K562 (cell line): ENCODE measurements around the gene CYB5RL. TPM values are rescaled to one million over a fixed set of nuclear protein-coding genes. Genes with fewer than 3 reads are reported as not detected.

Experiments used
- ATF2 ChIP-seq: sonication (generic); formaldehyde crosslinking; IDR thresholded peaks from 2 replicates; pipeline ENCODE4 v1.8.1; 2022; ENCODE audit warnings: missing genetic modification reagents
- ATF7 ChIP-seq: fragments of 450-650 bp; IDR thresholded peaks from 2 replicates; pipeline ENCODE4 v1.7.1; 2014; ENCODE audit warnings: mild to moderate bottlenecking, moderate library complexity
- C11orf30 ChIP-seq: fragments of 450-650 bp; IDR thresholded peaks from 2 replicates; pipeline ENCODE4 v1.6.1; 2016; ENCODE audit warnings: low read depth, mild to moderate bottlenecking
- CHD2 ChIP-seq: IDR thresholded peaks from 2 replicates; pipeline ENCODE4 v1.6.1; 2011; ENCODE audit warnings: low read depth, low read length
- CTCF ChIP-seq, 3 experiments: IDR thresholded peaks in 2 of 3; conservative IDR thresholded peaks in 1 of 3; 2 replicates each; pipeline ENCODE4 v1.5.1; 2011 to 2012; ENCODE audit warnings: low read length in 3 of 3, mild to moderate bottlenecking in 3 of 3, control low read depth in 2 of 3, improper control_type of control experiment in 1 of 3, inconsistent platforms in 1 of 3, low read depth in 1 of 3, mixed read lengths in 1 of 3, moderate library complexity in 1 of 3; ENCODE audit not compliant: insufficient read depth in 2 of 3
- ESRRB ChIP-seq: fragments of 250-450 bp; sonication (Bioruptor Pico); IDR thresholded peaks from 2 replicates; pipeline ENCODE4 v1.5.0; 2020; ENCODE audit warnings: mild to moderate bottlenecking, moderate library complexity, borderline replicate concordance
- GATAD2A ChIP-seq: fragments of 450-650 bp; IDR thresholded peaks from 2 replicates; pipeline ENCODE4 v1.6.1; 2017
- GMEB1 ChIP-seq: fragments of 250-450 bp; sonication (Bioruptor Pico); IDR thresholded peaks from 2 replicates; pipeline ENCODE4 v1.4.0; 2020; ENCODE audit warnings: mild to moderate bottlenecking
- HNRNPH1 ChIP-seq: fragments of 200-400 bp; formaldehyde crosslinking; optimal IDR thresholded peaks from 2 replicates; pipeline ENCODE3; 2017; ENCODE audit warnings: low read depth, mild to moderate bottlenecking, low read length, moderate library complexity
- HOXB6 ChIP-seq: fragments of 250-450 bp; sonication (Bioruptor Pico); IDR thresholded peaks from 2 replicates; pipeline ENCODE4 v1.5.1; 2022; ENCODE audit warnings: mild to moderate bottlenecking, borderline replicate concordance
- ILF3 ChIP-seq: fragments of 450-650 bp; IDR thresholded peaks from 2 replicates; pipeline ENCODE4 v1.6.1; 2018; ENCODE audit warnings: antibody characterized with exemption, mild to moderate bottlenecking, moderate library complexity, borderline replicate concordance
- MAZ ChIP-seq, 2 experiments: fragments of 450-650 bp in 1 of 2; sonication (generic) in 1 of 2; formaldehyde crosslinking; IDR thresholded peaks in 1 of 2; conservative IDR thresholded peaks in 1 of 2; 2 replicates each; pipeline versions ENCODE4 v1.4.0 to v1.5.0; 2020; ENCODE audit warnings: mild to moderate bottlenecking in 1 of 2, missing genetic modification reagents in 1 of 2
- NCOA2 ChIP-seq, 2 experiments: fragments of 450-650 bp; IDR thresholded peaks; 2 replicates each; pipeline ENCODE4 v1.6.1; 2018; ENCODE audit warnings: mild to moderate bottlenecking in 2 of 2, moderate library complexity in 1 of 2; ENCODE audit not compliant: partially characterized antibody in 2 of 2
- NR3C1 ChIP-seq: sonication (generic); formaldehyde crosslinking; IDR thresholded peaks from 2 replicates; pipeline ENCODE4 v1.8.1; 2022; ENCODE audit warnings: missing genetic modification reagents
- RBBP5 ChIP-seq: fragments of 200-600 bp; sonication (generic); IDR thresholded peaks from 2 replicates; pipeline ENCODE4 v1.6.1; 2012; ENCODE audit warnings: borderline replicate concordance, mild to moderate bottlenecking, low read length, control low read depth, inconsistent platforms; ENCODE audit not compliant: insufficient read depth, poor library complexity, severe bottlenecking
- SIX5 ChIP-seq, 2 experiments: IDR thresholded peaks; 2 replicates each; pipeline ENCODE4 v1.6.1; 2011; ENCODE audit warnings: low read length in 2 of 2, borderline replicate concordance in 1 of 2, low read depth in 1 of 2, mild to moderate bottlenecking in 1 of 2, moderate library complexity in 1 of 2; ENCODE audit not compliant: insufficient read depth in 1 of 2
- TAF7 ChIP-seq: fragments of 450-650 bp; IDR thresholded peaks from 2 replicates; pipeline ENCODE4 v1.6.1; 2016; ENCODE audit warnings: missing genetic modification characterization, missing compliant biosample characterization
- ZBTB12 ChIP-seq: fragments of 250-450 bp; sonication (Bioruptor Pico); IDR thresholded peaks from 2 replicates; pipeline ENCODE4 v1.4.0; 2020
- ZEB2 ChIP-seq: fragments of 450-650 bp; IDR thresholded peaks from 2 replicates; pipeline ENCODE4 v1.6.1; 2016
- ZNF274 ChIP-seq: IDR thresholded peaks from 2 replicates; pipeline ENCODE4 v1.6.1; 2011; ENCODE audit warnings: low read depth, mild to moderate bottlenecking, low read length, moderate library complexity, borderline replicate concordance
- ZNF324 ChIP-seq: fragments of 250-450 bp; sonication (Bioruptor Pico); IDR thresholded peaks from 2 replicates; pipeline ENCODE4 v1.4.0; 2020; ENCODE audit warnings: mild to moderate bottlenecking
- ZNF584 ChIP-seq: fragments of 200-800 bp; sonication (Bioruptor generic); IDR thresholded peaks from 2 replicates; pipeline ENCODE4 v1.6.1; 2016; ENCODE audit warnings: low read depth, mild to moderate bottlenecking, missing genetic modification characterization, missing compliant biosample characterization
- polyA plus RNA-seq, 8 experiments: library from polyadenylated mRNA; depleted of rRNA in 4 of 8; stranded (reverse) in 5 of 8; unstranded in 3 of 8; fragments of >200 nt; fragmentation: Nextera tagmentation in 2 of 8; fragmentation: Illumina TruSeq in 1 of 8; extraction: Ambion mirVana in 2 of 8; extraction: Trizol in 1 of 8; gene quantifications; 2 replicates each; pipeline versions ENCODE4 v1.2.1 to v1.2.3, GENCODE V29; 2011 to 2014; ENCODE audit warnings: inconsistent platforms in 1 of 8, missing spikeins in 1 of 8
- total RNA-seq, 7 experiments: library from RNA; depleted of rRNA in 6 of 7; stranded (reverse); fragments of >200 nt in 6 of 7; fragmentation: Illumina TruSeq in 2 of 7; extraction: Trizol in 2 of 7; gene quantifications; 2 replicates each; pipeline versions ENCODE4 v1.2.1 to v1.2.3, GENCODE V29; 2011 to 2021; ENCODE audit warnings: low replicate concordance in 1 of 7

Gene CYB5RL
- total and polyA plus RNA-seq, 9 of the 15 experiments (the other 6 are each of a cell fraction or from before 2014, with no cell fraction given), result 7.9 to 18.0 (median 11.2) TPM

GRCh38 chr1:54199765-54200518, at the start of gene CYB5RL, which contains the start of gene MRPL37 (continued):
- TF ChIP-seq ATF2 (CRISPR knock-in tag), result no peak
- no peak for TF ChIP-seq GATAD2A
- peak; percentile 84 for TF ChIP-seq TAF7 (tag)
- TF ChIP-seq C11orf30, result peak; percentile 93
- TF ChIP-seq ZNF324 (CRISPR knock-in tag), result 0 out of 2 replicates have a peak, but pooled peaks have one; percentile 24
- TF ChIP-seq RBBP5, result peak; percentile 99
- 0 out of 4 replicates have a peak, but pooled peaks of 1 of the 2 experiments have one; percentile 53 for TF ChIP-seq MAZ (CRISPR knock-in tag; conservative IDR thresholded peaks at IDR 0.05 in 1 of 2, IDR thresholded peaks at IDR 0.05 in 1 of 2)
- no peak for TF ChIP-seq HOXB6 (CRISPR knock-in tag)
- TF ChIP-seq CHD2, result peak; percentile 77
- TF ChIP-seq NR3C1 (CRISPR knock-in tag), result no peak
- TF ChIP-seq HNRNPH1, result no peak
- TF ChIP-seq CTCF (IDR thresholded peaks at IDR 0.05 in 2 of 3, conservative IDR thresholded peaks at IDR 0.05 in 1 of 3; ENCODE audit: insufficient read depth in 2 of 3, low read depth in 1 of 3, low read length in 3 of 3), result peak in 1 of 3 experiments; percentile 15; a peak in 1 of 6 replicates
- TF ChIP-seq ZEB2, result peak; percentile 94
- TF ChIP-seq ZNF584 (CRISPR knock-in tag), result no peak
- peak; percentile 43; the same call in 1 of the 2 replicates for TF ChIP-seq ILF3
- TF ChIP-seq ZBTB12, result peak; percentile 7; the same call in 1 of the 2 replicates
- TF ChIP-seq ATF7, result peak; percentile 65
- TF ChIP-seq SIX5 (IDR thresholded peaks at IDR 0.05; ENCODE audit: borderline replicate concordance in 1 of 2, insufficient read depth in 1 of 2, low read depth in 1 of 2, low read length in 2 of 2), result no peak
- TF ChIP-seq NCOA2 (IDR thresholded peaks at IDR 0.05; ENCODE audit: partially characterized antibody in 2 of 2), result no peak
- TF ChIP-seq ZNF274, result no peak
- TF ChIP-seq ESRRB (CRISPR knock-in tag), result no peak
- TF ChIP-seq GMEB1, result no peak
